Calu3 (cell line): ENCODE data around the gene RTL10. TPM values are rescaled to one million over a fixed set of nuclear protein-coding genes. Genes with fewer than 3 reads are reported as not detected.

Source experiments
- BruUV-seq: library from RNA; stranded (reverse); fragments of 400-500 nt; replicated peaks from 2 replicates; lab custom pipeline; 2021; lab: Mats Ljungman, UMichigan
- CTCF ChIA-PET: fragments of 300-600 bp; sonication (Branson Sonifier 250); formaldehyde crosslinking; loops from one replicate; lab custom pipeline; 2022; ENCODE audit warnings: antibody characterized with exemption; lab: Charles Lee
- DNase-seq: peaks from one replicate; pipeline ENCODE4 v3.0.0; 2022
- H3K27ac Mint-ChIP-seq: one replicate; pipeline ENCODE4 v1.8.0; 2022; ENCODE audit warnings: mixed read lengths; ENCODE audit not compliant: unreplicated experiment
- H3K27me3 Mint-ChIP-seq: one replicate; pipeline ENCODE4 v1.8.0; 2022; ENCODE audit warnings: mixed read lengths; ENCODE audit not compliant: unreplicated experiment
- H3K36me3 Mint-ChIP-seq: one replicate; pipeline ENCODE4 v1.8.0; 2022; ENCODE audit warnings: mild to moderate bottlenecking, moderate library complexity, mixed read lengths; ENCODE audit not compliant: insufficient read depth, unreplicated experiment
- H3K4me1 Mint-ChIP-seq: one replicate; pipeline ENCODE4 v1.8.0; 2022; ENCODE audit warnings: mild to moderate bottlenecking, low read depth, mixed read lengths; ENCODE audit not compliant: unreplicated experiment
- H3K4me3 Mint-ChIP-seq: one replicate; pipeline ENCODE4 v1.8.0; 2022; ENCODE audit warnings: mild to moderate bottlenecking, low read depth, moderate library complexity, mixed read lengths; ENCODE audit not compliant: unreplicated experiment
- H3K9me3 Mint-ChIP-seq: one replicate; pipeline ENCODE4 v1.8.0; 2022; ENCODE audit warnings: low read depth, mixed read lengths; ENCODE audit not compliant: unreplicated experiment
- intact Hi-C: fragments of 100-400 bp; cut with micrococcal nuclease; formaldehyde crosslinking; loops from one replicate; pipeline ENCODE4 v1.10.0; 2022; ENCODE audit not compliant: unreplicated experiment
- total RNA-seq: library from RNA; stranded (reverse); gene quantifications from 2 replicates; pipeline ENCODE4 v1.2.3, GENCODE V29; 2022
- TF ChIP-seq, protein P1 (sequence below): fragments of 200-600 bp; IDR thresholded peaks from one replicate; pipeline ENCODE4 v1.8.0; 2022; ENCODE audit warnings: antibody characterized with exemption; ENCODE audit not compliant: unreplicated experiment

RTL10 gene
- total RNA-seq, 1 experiment from 2014 or later, result 26.2 TPM

DNA sequence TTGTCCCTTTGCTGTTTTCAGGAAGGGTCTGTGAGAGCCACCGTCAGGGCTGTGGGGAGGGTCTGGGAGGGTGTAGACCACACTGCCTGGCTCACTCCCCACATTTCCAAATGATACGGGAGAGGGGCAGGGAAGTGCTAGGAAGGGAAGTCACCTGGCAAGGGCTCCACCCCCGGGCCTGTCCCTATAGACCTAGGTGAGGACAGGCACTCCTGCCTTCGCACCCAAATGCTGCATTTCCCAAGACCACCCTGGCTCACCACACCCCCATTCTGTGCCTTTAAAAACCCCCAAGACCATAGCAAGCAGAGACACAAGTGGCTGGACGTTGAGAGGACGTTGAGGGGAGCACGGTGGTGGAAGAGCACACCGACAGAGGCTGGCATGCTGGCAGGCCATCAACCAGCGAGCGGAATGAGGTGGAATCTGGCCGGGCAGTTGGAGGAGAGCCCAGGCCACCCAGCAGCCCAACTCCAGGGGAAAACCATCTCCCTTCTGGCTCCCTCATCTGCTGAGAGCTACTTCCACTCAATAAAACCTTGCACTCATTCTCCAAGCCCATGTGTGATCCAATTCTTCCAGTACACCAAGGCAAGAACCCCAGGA is 45.7 kb downstream of the RTL10 start:
- no peaks in the 10 kb centered on the region for H3K9me3 Mint-ChIP-seq
- no peaks in the 10 kb centered on the region for H3K27me3 Mint-ChIP-seq
- peaks cover 19% of the 10 kb centered on the region for H3K4me1 Mint-ChIP-seq
- no peak for DNase-seq
- H3K36me3 Mint-ChIP-seq, result peaks cover 18% of the 10 kb centered on the region
- intact Hi-C loops, result no loop called here
- no peak overlapping the region for H3K4me3 Mint-ChIP-seq
- CTCF ChIA-PET, result no interaction called here
- TF ChIP-seq, protein P1, sequence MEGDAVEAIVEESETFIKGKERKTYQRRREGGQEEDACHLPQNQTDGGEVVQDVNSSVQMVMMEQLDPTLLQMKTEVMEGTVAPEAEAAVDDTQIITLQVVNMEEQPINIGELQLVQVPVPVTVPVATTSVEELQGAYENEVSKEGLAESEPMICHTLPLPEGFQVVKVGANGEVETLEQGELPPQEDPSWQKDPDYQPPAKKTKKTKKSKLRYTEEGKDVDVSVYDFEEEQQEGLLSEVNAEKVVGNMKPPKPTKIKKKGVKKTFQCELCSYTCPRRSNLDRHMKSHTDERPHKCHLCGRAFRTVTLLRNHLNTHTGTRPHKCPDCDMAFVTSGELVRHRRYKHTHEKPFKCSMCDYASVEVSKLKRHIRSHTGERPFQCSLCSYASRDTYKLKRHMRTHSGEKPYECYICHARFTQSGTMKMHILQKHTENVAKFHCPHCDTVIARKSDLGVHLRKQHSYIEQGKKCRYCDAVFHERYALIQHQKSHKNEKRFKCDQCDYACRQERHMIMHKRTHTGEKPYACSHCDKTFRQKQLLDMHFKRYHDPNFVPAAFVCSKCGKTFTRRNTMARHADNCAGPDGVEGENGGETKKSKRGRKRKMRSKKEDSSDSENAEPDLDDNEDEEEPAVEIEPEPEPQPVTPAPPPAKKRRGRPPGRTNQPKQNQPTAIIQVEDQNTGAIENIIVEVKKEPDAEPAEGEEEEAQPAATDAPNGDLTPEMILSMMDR, result no peak
- no TSS peak for BruUV-seq
- H3K27ac Mint-ChIP-seq, result no peak overlapping the region

DNA sequence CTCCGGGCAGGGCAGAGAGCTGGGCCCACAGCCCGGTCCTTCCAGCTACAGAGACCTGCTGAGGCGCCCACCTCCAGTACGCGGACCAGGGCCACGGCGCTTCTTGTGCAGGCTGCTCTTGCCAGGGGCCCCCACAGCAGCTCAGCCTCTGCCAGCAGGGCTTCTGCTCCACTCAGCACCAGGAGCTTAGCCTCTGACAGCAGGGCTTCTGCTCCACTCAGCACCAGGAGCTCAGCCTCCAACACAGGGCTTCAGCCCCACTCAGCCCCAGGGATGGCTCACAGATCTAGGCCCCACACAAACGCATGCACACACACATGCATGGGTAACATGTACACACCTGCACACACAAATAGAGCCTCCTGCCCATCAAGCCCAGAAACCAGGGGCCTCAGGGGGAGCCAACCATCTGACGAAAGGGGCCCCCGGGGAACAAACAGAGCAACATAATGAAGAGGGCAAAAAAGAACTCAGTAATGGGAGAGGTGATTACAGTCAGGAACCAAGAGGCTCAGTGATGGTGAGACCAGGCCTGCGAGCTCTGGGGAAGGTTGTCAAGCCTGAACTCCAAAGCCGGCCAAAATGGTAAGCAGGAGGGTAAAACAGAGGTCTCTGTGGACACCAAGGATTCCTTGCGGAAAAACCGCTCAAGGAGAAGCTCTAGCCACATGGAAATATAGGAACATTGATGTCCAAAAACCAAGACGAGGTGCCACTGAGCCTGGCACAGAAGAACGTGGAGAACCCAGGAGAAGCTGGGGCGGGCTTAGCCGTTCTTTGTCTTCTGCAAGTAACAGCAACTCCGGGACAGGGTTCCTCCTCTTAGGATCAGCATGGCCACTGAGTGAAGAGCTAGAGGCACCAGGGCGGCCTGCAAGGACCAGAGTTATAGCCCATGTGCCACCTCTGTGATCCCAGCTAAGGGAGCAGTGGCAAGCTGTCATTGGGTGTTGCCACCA is 46.5 kb downstream of the RTL10 start:
- CTCF ChIA-PET, result no interaction called here
- Mint-ChIP-seq H3K27ac (no peak overlapping the region), H3K9me3 (no peaks in the 10 kb centered on the region), H3K4me3 (no peak overlapping the region), H3K27me3 (no peaks in the 10 kb centered on the region), H3K36me3 (peaks cover 18% of the 10 kb centered on the region), H3K4me1 (peaks cover 19% of the 10 kb centered on the region)
- no peak for DNase-seq
- intact Hi-C loops, result loop anchor here (2.0 kb wide), 1 partner anchor 47 kb away; the partner anchor contains the start of genes GNB1L and RTL10
- TF ChIP-seq, protein P1, result no peak
- no TSS peak for BruUV-seq

DNA sequence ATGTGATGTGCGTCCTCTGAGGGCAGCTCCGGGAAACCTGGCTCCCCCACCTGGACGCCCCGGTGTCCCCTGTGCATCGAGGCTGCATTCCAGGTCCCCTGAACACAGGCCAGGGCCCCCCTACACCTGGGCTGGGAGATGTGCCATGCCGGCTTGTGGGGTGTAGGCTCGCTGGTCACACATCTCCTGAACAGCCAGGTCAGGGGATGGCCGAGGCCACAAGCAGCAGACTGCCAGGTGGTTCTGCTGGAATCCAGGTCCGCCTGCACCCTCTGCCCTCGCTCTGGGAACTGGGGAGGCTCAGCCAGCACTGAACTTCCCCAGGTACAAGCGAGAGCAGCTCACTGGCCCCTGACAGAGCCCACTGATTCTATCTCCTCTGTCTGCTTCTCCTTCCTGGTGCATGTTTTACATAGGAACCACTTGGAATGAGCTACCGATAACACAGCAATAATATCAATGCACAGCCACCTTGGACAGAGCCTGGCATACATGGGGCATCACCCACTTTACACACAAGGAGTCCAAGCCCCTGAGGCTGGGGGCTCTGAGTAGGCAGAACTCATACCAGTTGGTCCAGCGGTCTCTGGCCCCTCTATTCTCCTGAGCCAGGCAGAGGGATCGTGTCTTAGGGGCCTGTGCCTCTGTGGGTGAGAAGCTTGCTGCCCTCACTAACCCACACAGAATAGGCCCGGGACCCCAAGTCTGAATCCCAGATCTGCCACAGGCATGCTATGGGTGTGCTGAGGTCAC is 47.3 kb downstream of the RTL10 start:
- DNase-seq, result no peak
- H3K27ac Mint-ChIP-seq, result no peak overlapping the region
- intact Hi-C loops, result loop anchor here (2.0 kb wide), 1 partner anchor 47 kb away; the partner anchor contains the start of genes GNB1L and RTL10
- no peaks in the 10 kb centered on the region for H3K9me3 Mint-ChIP-seq
- no peak overlapping the region for H3K4me3 Mint-ChIP-seq
- CTCF ChIA-PET, result no interaction called here
- no peaks in the 10 kb centered on the region for H3K27me3 Mint-ChIP-seq
- H3K4me1 Mint-ChIP-seq, result peaks cover 19% of the 10 kb centered on the region
- TF ChIP-seq, protein P1, result no peak
- no TSS peak for BruUV-seq
- H3K36me3 Mint-ChIP-seq, result peaks cover 18% of the 10 kb centered on the region
